ENCODE measurements around the gene CCDC187. TPM values are rescaled to one million over a fixed set of nuclear protein-coding genes. Genes with fewer than 3 reads are reported as not detected.

The CCDC187 gene
- total RNA-seq, 1 experiment from 2014 or later, result not detected

DNA sequence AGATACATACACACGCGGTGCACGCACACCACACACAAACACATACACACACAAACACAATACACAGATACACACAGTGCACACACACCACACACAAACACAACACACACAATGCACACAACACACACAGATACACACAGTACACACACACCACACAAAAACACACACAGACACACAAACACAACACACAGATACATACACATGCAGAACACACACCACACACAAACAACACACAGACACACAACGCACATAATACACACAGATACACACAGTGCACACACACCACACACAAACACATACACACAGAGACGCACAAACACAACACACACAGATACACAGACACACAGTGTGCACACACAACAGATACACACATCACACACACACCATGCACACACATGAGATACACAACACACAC, 5.9 kb upstream of the CCDC187 start:
- no TSS peak for BruUV-seq (replicated peaks)
- CTCF ChIA-PET, result no interaction called here
- POLR2A ChIA-PET, result no interaction called here

DNA sequence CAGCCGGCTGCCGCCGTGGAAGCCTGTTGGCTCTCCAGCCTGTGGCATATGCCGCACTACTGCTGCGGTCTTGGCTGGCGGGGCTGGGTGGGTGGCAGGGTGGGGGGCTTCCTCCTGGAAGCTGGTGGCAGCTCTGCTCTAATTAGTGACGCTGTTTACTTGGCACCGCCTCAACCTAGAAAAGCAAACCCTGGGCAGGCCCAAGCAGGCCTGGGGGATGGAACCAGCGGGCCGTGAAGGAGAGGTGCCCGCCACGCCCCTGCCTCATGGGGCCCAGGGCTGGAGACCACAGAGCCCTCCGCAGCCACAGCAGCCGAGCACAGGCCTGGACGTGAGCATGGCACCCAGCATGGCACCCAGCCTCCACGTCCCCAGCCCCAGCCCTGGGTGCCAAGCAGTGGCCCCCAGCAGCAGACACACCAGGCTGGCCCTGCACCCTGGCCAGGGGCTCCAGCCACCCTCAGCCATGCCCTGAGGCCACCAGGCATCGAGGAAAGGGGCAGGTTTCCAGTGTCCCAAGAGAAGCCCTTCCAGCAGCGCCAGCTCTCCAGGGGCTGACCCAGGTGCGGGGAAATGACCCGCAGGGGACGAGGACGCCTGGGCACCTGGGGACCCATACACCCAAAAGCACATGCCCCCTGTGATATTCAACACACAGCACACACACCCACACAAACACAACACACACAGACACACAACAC, 5.4 kb upstream of the CCDC187 start:
- H3K4me1 Mint-ChIP-seq (ENCODE audit: insufficient read depth, unreplicated experiment), result no peaks in the 10 kb centered on the region
- no peak overlapping the region for H3K4me3 Mint-ChIP-seq (ENCODE audit: unreplicated experiment)
- intact Hi-C loops (cut with micrococcal nuclease), result no loop called here
- no peaks in the 10 kb centered on the region for H3K27me3 Mint-ChIP-seq (ENCODE audit: insufficient read depth, unreplicated experiment)
- ChIA-PET POLR2A (no interaction called here), CTCF (interaction anchor here (0.7 kb wide), 1 partner anchor 88 kb away, joined by 3 read pairs; no protein-coding TSS in a partner anchor)
- no peaks in the 10 kb centered on the region for H3K9me3 Mint-ChIP-seq (ENCODE audit: unreplicated experiment)
- BruUV-seq (replicated peaks), result no TSS peak
- no peak overlapping the region for H3K27ac Mint-ChIP-seq (ENCODE audit: low read depth, unreplicated experiment)
- no peaks in the 10 kb centered on the region for H3K36me3 Mint-ChIP-seq (ENCODE audit: insufficient read depth, unreplicated experiment)
- TF ChIP-seq, protein P1, sequence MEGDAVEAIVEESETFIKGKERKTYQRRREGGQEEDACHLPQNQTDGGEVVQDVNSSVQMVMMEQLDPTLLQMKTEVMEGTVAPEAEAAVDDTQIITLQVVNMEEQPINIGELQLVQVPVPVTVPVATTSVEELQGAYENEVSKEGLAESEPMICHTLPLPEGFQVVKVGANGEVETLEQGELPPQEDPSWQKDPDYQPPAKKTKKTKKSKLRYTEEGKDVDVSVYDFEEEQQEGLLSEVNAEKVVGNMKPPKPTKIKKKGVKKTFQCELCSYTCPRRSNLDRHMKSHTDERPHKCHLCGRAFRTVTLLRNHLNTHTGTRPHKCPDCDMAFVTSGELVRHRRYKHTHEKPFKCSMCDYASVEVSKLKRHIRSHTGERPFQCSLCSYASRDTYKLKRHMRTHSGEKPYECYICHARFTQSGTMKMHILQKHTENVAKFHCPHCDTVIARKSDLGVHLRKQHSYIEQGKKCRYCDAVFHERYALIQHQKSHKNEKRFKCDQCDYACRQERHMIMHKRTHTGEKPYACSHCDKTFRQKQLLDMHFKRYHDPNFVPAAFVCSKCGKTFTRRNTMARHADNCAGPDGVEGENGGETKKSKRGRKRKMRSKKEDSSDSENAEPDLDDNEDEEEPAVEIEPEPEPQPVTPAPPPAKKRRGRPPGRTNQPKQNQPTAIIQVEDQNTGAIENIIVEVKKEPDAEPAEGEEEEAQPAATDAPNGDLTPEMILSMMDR (IDR thresholded peaks at IDR 0.05; ENCODE audit: unreplicated experiment), result no peak
- no peak for DNase-seq (ENCODE audit: unreplicated experiment)

More for the DNA sequence above, 5.9 kb upstream of the CCDC187 start:
- no peak for DNase-seq (ENCODE audit: unreplicated experiment)
- Mint-ChIP-seq H3K4me1 (ENCODE audit: insufficient read depth, unreplicated experiment) (no peaks in the 10 kb centered on the region), H3K9me3 (ENCODE audit: unreplicated experiment) (peaks cover 4% of the 10 kb centered on the region), H3K36me3 (ENCODE audit: insufficient read depth, unreplicated experiment) (no peaks in the 10 kb centered on the region), H3K27ac (ENCODE audit: low read depth, unreplicated experiment) (no peak overlapping the region), H3K27me3 (ENCODE audit: insufficient read depth, unreplicated experiment) (no peaks in the 10 kb centered on the region), H3K4me3 (ENCODE audit: unreplicated experiment) (no peak overlapping the region)
- TF ChIP-seq, protein P1 (IDR thresholded peaks at IDR 0.05; ENCODE audit: unreplicated experiment), result no peak
- intact Hi-C loops (cut with micrococcal nuclease), result no loop called here

DNA sequence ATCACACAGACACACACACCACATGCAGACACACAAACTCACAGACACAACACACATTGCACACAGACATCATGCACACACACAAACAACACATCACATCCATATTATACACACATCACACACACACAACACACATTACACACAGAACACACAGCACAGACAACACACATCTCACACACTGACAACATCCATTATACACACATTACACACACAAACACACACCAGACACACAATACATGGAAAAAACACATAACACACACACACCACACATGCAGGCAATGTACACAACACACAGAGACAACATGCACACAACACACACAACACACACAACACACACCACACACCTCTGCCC, 4.8 kb upstream of the CCDC187 start:
- intact Hi-C loops (cut with micrococcal nuclease), result no loop called here
- H3K36me3 Mint-ChIP-seq (ENCODE audit: insufficient read depth, unreplicated experiment), result no peaks in the 10 kb centered on the region
- H3K4me3 Mint-ChIP-seq (ENCODE audit: unreplicated experiment), result no peak overlapping the region
- no peaks in the 10 kb centered on the region for H3K4me1 Mint-ChIP-seq (ENCODE audit: insufficient read depth, unreplicated experiment)
- no peak overlapping the region for H3K27ac Mint-ChIP-seq (ENCODE audit: low read depth, unreplicated experiment)
- ChIA-PET CTCF (interaction anchor here (0.7 kb wide), 1 partner anchor 89 kb away, joined by 3 read pairs; no protein-coding TSS in a partner anchor), POLR2A (no interaction called here)
- no TSS peak for BruUV-seq (replicated peaks)
- TF ChIP-seq, protein P1 (IDR thresholded peaks at IDR 0.05; ENCODE audit: unreplicated experiment), result no peak
- no peak for DNase-seq (ENCODE audit: unreplicated experiment)
- no peaks in the 10 kb centered on the region for H3K27me3 Mint-ChIP-seq (ENCODE audit: insufficient read depth, unreplicated experiment)
- H3K9me3 Mint-ChIP-seq (ENCODE audit: unreplicated experiment), result no peaks in the 10 kb centered on the region

DNA sequence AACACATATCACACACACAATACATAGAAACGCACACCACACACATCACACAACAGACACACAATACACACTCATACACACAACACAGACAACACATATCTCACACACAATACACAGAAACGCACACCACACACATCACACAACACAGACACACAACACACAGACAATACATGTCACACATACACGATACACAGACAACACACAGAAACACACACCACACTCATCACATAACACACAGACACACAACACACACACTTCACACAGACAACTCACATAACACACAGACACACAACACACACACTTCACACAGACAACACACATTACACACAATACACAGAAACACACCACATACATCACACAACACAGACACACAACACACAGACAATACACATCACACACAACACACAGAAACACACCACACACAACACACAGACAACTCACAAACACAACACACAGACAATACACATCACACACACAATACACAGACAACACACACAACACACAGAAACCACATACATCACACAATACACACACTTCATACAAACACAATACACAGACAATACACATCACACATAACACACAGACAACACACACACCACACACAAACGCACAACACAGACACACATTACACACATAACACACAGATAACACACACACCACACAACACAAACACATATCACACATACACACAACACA, 4.3 kb upstream of the CCDC187 start:
- TF ChIP-seq, protein P1 (IDR thresholded peaks at IDR 0.05; ENCODE audit: unreplicated experiment), result no peak
- Mint-ChIP-seq H3K36me3 (ENCODE audit: insufficient read depth, unreplicated experiment) (no peaks in the 10 kb centered on the region), H3K27ac (ENCODE audit: low read depth, unreplicated experiment) (no peak overlapping the region), H3K4me1 (ENCODE audit: insufficient read depth, unreplicated experiment) (no peaks in the 10 kb centered on the region), H3K4me3 (ENCODE audit: unreplicated experiment) (no peak overlapping the region), H3K9me3 (ENCODE audit: unreplicated experiment) (no peaks in the 10 kb centered on the region), H3K27me3 (ENCODE audit: insufficient read depth, unreplicated experiment) (no peaks in the 10 kb centered on the region)
- no TSS peak for BruUV-seq (replicated peaks)
- ChIA-PET POLR2A (no interaction called here), CTCF (no interaction called here)
- intact Hi-C loops (cut with micrococcal nuclease), result no loop called here
- no peak for DNase-seq (ENCODE audit: unreplicated experiment)

Data from MCF 10A (cell line).